CD14-positive monocyte (primary cell): Measurements from ENCODE around the gene COL17A1. TPM values are rescaled to one million over a fixed set of nuclear protein-coding genes. Genes with fewer than 3 reads are reported as not detected.

ENCODE experiments used
- DNase-seq, 3 donors: peaks; one replicate each; pipeline ENCODE4 v3.0.0-alpha.2; 2011 to 2022
- H2AFZ ChIP-seq: 2 replicates; pipeline ENCODE4 v1.6.0; 2012; ENCODE audit warnings: mild to moderate bottlenecking, low read depth, low read length, inconsistent platforms; ENCODE audit not compliant: insufficient read depth, poor library complexity, severe bottlenecking
- H3K27ac ChIP-seq, 2 donors: 1 replicate in 1 of 2; 2 replicates in 1 of 2; pipeline ENCODE4 v1.5.1; 2012 to 2013; ENCODE audit warnings: low read length in 2 of 2, control low read depth in 1 of 2, inconsistent platforms in 1 of 2, low read depth in 1 of 2, mild to moderate bottlenecking in 1 of 2
- H3K27me3 ChIP-seq, 2 donors: one replicate each; pipeline versions ENCODE4 v1.6.0 to v1.6.1; 2011 to 2013; ENCODE audit warnings: low read length in 2 of 2; ENCODE audit not compliant: control insufficient read depth in 2 of 2, insufficient read depth in 2 of 2
- H3K36me3 ChIP-seq, 2 donors: replicated peaks in 1 of 2; 1 replicate in 1 of 2; 2 replicates in 1 of 2; pipeline versions ENCODE4 v1.5.1 to v1.6.1; 2012 to 2013; ENCODE audit warnings: low read length in 2 of 2, control low read depth in 1 of 2, inconsistent platforms in 1 of 2, mild to moderate bottlenecking in 1 of 2; ENCODE audit not compliant: insufficient read depth in 2 of 2, control insufficient read depth in 1 of 2
- H3K4me1 ChIP-seq, 2 donors: 1 replicate in 1 of 2; 2 replicates in 1 of 2; pipeline versions ENCODE4 v1.5.1 to v1.6.1; 2012 to 2013; ENCODE audit warnings: low read length in 2 of 2, control low read depth in 1 of 2, inconsistent platforms in 1 of 2, mild to moderate bottlenecking in 1 of 2, moderate library complexity in 1 of 2; ENCODE audit not compliant: insufficient read depth in 2 of 2, control insufficient read depth in 1 of 2
- H3K4me2 ChIP-seq: replicated peaks from 2 replicates; pipeline ENCODE3; 2012; ENCODE audit warnings: low read length, moderate library complexity, mild to moderate bottlenecking; ENCODE audit not compliant: poor library complexity, severe bottlenecking; ENCODE audit errors: extremely low read depth
- H3K4me3 ChIP-seq, 3 experiments: fragments of 200-600 bp in 1 of 3; sonication (generic) in 1 of 3; replicated peaks in 1 of 3; 1 replicate in 2 of 3; 2 replicates in 1 of 3; pipeline ENCODE4 v1.5.1; 2011 to 2013; ENCODE audit warnings: low read length in 3 of 3, mild to moderate bottlenecking in 3 of 3, control low read depth in 2 of 3, low read depth in 2 of 3, inconsistent platforms in 1 of 3, moderate library complexity in 1 of 3
- H3K79me2 ChIP-seq: 2 replicates; pipeline ENCODE4 v1.6.0; 2012; ENCODE audit warnings: mild to moderate bottlenecking, control low read depth, inconsistent platforms, low read length, moderate library complexity; ENCODE audit not compliant: insufficient read depth
- H3K9ac ChIP-seq: 2 replicates; pipeline ENCODE4 v1.6.0; 2017; ENCODE audit warnings: low read length, mild to moderate bottlenecking; ENCODE audit not compliant: insufficient read depth, poor library complexity, severe bottlenecking
- H3K9me3 ChIP-seq, 2 donors: replicated peaks in 1 of 2; 1 replicate in 1 of 2; 2 replicates in 1 of 2; pipeline versions ENCODE4 v1.5.1 to v1.6.1; 2012 to 2013; ENCODE audit warnings: low read length in 2 of 2, control low read depth in 1 of 2; ENCODE audit not compliant: control insufficient read depth in 1 of 2, insufficient read depth in 1 of 2
- H4K20me1 ChIP-seq: 2 replicates; pipeline ENCODE4 v1.6.0; 2012; ENCODE audit warnings: mild to moderate bottlenecking, low read length, control low read depth, moderate library complexity; ENCODE audit not compliant: insufficient read depth
- H3K27ac Mint-ChIP-seq, 7 donors: one replicate each; pipeline ENCODE4 v1.8.0; 2020; ENCODE audit warnings: mild to moderate bottlenecking in 7 of 7, mixed read lengths in 7 of 7, moderate library complexity in 6 of 7, inconsistent platforms in 2 of 7
- H3K27me3 Mint-ChIP-seq, 3 donors: one replicate each; pipeline ENCODE4 v1.8.0; 2021 to 2022; ENCODE audit warnings: low read depth in 3 of 3, mild to moderate bottlenecking in 3 of 3, mixed read lengths in 3 of 3, moderate library complexity in 3 of 3, inconsistent platforms in 1 of 3
- H3K36me3 Mint-ChIP-seq, 2 donors: one replicate each; pipeline ENCODE4 v1.8.0; 2020; ENCODE audit warnings: mixed read lengths in 2 of 2, inconsistent platforms in 1 of 2, mild to moderate bottlenecking in 1 of 2
- H3K4me1 Mint-ChIP-seq: one replicate; pipeline ENCODE4 v1.8.0; 2020; ENCODE audit warnings: mild to moderate bottlenecking, mixed read lengths
- H3K4me3 Mint-ChIP-seq, 2 donors: one replicate each; pipeline ENCODE4 v1.8.0; 2020; ENCODE audit warnings: mild to moderate bottlenecking in 2 of 2, mixed read lengths in 2 of 2, moderate library complexity in 1 of 2
- H3K9me3 Mint-ChIP-seq, 7 donors: one replicate each; pipeline ENCODE4 v1.8.0; 2020 to 2022; ENCODE audit warnings: mixed read lengths in 7 of 7, mild to moderate bottlenecking in 6 of 7, moderate library complexity in 6 of 7, inconsistent platforms in 2 of 7
- WGBS: methylation state at CpG from one replicate; pipeline ENCODE4 v1.1.5; 2013; ENCODE audit warnings: missing lambda C conversion rate; ENCODE audit not compliant: insufficient coverage; 5-methylcytosine and 5-hydroxymethylcytosine counted together
- intact Hi-C, 2 donors: fragments of 100-400 bp; cut with micrococcal nuclease; formaldehyde crosslinking; loops; one replicate each; pipeline versions ENCODE4 v1.15.0 to v1.15.1; 2023
- polyA plus RNA-seq, 3 donors: library from polyadenylated mRNA; depleted of rRNA in 1 of 3; unstranded in 2 of 3; stranded (reverse) in 1 of 3; fragments of 300-500 nt in 2 of 3; fragments of >200 nt in 1 of 3; fragmentation: Illumina TruSeq in 2 of 3; gene quantifications; 1 replicate in 2 of 3; 2 replicates in 1 of 3; pipeline ENCODE4 v1.2.3, GENCODE V29; 2012 to 2021
- TF ChIP-seq, protein P1 (sequence below): fragments of 200-600 bp; IDR thresholded peaks from one replicate; pipeline ENCODE4 v1.8.0; 2022; ENCODE audit warnings: antibody characterized with exemption, mild to moderate bottlenecking

Gene COL17A1
- polyA plus RNA-seq, 3 donors, result not detected

DNA sequence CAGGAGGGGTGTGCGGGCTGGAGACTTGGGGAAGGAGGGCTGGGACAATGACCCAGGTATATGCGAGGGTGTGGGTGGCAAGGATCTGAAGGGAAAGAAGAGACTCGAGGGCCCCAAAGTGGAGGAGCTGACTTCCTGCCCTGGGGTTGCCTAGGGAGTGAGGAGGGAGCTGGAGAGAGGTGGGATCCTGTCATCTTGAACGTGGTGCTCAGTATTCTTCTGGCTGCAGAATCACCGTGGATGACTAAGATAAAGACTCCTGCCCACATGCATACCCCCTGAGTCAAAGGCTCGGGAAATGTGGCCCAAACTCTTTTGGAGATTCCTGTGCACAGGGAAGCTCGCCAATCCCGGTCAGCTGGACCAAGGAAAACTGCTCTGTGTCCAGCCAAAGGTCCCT, 31.2 kb downstream of the COL17A1 start:
- Histone ChIP-seq H3K4me3 (no peak overlapping the region), H3K9ac (no peak overlapping the region), H3K27me3 (no peaks in the 10 kb centered on the region), H3K27ac (no peak overlapping the region), H3K9me3 (no peaks in the 10 kb centered on the region), H3K36me3 (no peaks in the 10 kb centered on the region), H3K4me2 (no peak overlapping the region), H2AFZ (no peak overlapping the region), H3K4me1 (no peaks in the 10 kb centered on the region), H3K79me2 (no peaks in the 10 kb centered on the region), H4K20me1 (no peaks in the 10 kb centered on the region)
- no CpG with 5 or more reads among the region's 8 CpGs for WGBS
- Mint-ChIP-seq H3K4me1 (peaks cover 2% of the 10 kb centered on the region), H3K4me3 (no peak overlapping the region), H3K27ac (no peak overlapping the region), H3K36me3 (no peaks in the 10 kb centered on the region), H3K9me3 (peaks cover 0 to 3% (median 0%) of the 10 kb centered on the region in 7 donors), H3K27me3 (peaks cover 0 to 2% (median 0%) of the 10 kb centered on the region in 3 donors)
- intact Hi-C loops, result loop anchor here in 1 of 2 donors (10.0 kb wide), 1 partner anchor 150 kb away; no protein-coding TSS in a partner anchor
- DNase-seq, result no peak
- TF ChIP-seq, protein P1, sequence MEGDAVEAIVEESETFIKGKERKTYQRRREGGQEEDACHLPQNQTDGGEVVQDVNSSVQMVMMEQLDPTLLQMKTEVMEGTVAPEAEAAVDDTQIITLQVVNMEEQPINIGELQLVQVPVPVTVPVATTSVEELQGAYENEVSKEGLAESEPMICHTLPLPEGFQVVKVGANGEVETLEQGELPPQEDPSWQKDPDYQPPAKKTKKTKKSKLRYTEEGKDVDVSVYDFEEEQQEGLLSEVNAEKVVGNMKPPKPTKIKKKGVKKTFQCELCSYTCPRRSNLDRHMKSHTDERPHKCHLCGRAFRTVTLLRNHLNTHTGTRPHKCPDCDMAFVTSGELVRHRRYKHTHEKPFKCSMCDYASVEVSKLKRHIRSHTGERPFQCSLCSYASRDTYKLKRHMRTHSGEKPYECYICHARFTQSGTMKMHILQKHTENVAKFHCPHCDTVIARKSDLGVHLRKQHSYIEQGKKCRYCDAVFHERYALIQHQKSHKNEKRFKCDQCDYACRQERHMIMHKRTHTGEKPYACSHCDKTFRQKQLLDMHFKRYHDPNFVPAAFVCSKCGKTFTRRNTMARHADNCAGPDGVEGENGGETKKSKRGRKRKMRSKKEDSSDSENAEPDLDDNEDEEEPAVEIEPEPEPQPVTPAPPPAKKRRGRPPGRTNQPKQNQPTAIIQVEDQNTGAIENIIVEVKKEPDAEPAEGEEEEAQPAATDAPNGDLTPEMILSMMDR, result no peak

GRCh38 chr10:104053201-104053600, 32.5 kb downstream of the COL17A1 start:
- Mint-ChIP-seq H3K27ac (no peak overlapping the region), H3K36me3 (no peaks in the 10 kb centered on the region), H3K27me3 (peaks cover 0 to 4% (median 0%) of the 10 kb centered on the region in 3 donors), H3K9me3 (peaks cover 0 to 3% (median 0%) of the 10 kb centered on the region in 7 donors), H3K4me3 (no peak overlapping the region), H3K4me1 (peaks cover 2% of the 10 kb centered on the region)
- intact Hi-C loops, result loop anchor here in 1 of 2 donors (10.0 kb wide), 1 partner anchor 152 kb away; no protein-coding TSS in a partner anchor
- H3K9ac ChIP-seq, result no peak overlapping the region
- WGBS, result 96% methylated on average over 4 of the region's 4 CpGs
- no peak overlapping the region for H2AFZ ChIP-seq
- H3K79me2 ChIP-seq, result no peaks in the 10 kb centered on the region
- no peaks in the 10 kb centered on the region for H3K4me1 ChIP-seq
- no peak overlapping the region for H3K4me3 ChIP-seq
- no peak for DNase-seq
- no peaks in the 10 kb centered on the region for H4K20me1 ChIP-seq
- no peak overlapping the region for H3K4me2 ChIP-seq
- no peaks in the 10 kb centered on the region for H3K27me3 ChIP-seq
- H3K36me3 ChIP-seq, result no peaks in the 10 kb centered on the region
- H3K27ac ChIP-seq, result no peak overlapping the region
- TF ChIP-seq, protein P1, result no peak
- no peaks in the 10 kb centered on the region for H3K9me3 ChIP-seq
